HFF-Myc (cell line): Measurements from ENCODE around the gene SLC1A2.

Experiments
- DNase-seq: peaks from one replicate; pipeline ENCODE4 v3.0.0-alpha.2; 2011; ENCODE audit warnings: low read depth; ENCODE audit errors: extremely low read depth
- H3K4me3 ChIP-seq: replicated peaks from 2 replicates; pipeline ENCODE4 v1.5.1; 2011; ENCODE audit warnings: low read depth, mild to moderate bottlenecking, control low read depth, low read length
- TF ChIP-seq, protein P1 (sequence below): IDR thresholded peaks from 2 replicates; pipeline ENCODE4 v1.5.1; 2012; ENCODE audit warnings: mild to moderate bottlenecking, low read depth, low read length, control low read depth; ENCODE audit errors: missing control alignments

The SLC1A2 gene

DNA sequence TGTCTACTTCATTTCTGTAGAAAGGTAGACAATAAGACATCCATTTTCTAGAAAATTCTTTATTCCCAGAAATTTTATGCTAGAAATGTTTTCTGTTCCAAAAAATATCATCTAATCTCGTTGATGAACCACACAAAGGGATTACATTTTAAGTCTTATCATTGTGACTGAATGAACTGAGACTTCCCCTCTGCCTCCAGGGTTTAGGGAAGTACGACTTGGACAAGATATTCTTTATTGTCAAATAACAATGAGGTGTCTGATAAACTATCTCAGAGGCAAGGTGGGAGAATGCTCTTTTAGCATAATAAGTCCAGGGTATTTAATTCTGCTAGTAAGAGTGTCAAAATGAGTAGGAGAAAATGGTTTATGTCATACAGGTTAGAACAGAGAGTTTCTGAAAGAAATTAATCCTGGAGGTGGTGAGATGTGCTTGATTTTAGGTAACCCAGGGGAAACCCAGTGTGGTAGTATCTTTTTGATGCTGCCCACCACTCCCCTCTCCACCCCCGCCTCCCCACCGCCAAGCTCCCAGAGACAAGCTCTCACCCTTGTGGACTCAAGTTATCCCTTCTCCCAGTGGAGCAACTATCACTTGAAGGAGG lies 179.8 kb downstream of the SLC1A2 start:
- DNase-seq, result no peak
- no peak overlapping the region for H3K4me3 ChIP-seq
- TF ChIP-seq, protein P1, sequence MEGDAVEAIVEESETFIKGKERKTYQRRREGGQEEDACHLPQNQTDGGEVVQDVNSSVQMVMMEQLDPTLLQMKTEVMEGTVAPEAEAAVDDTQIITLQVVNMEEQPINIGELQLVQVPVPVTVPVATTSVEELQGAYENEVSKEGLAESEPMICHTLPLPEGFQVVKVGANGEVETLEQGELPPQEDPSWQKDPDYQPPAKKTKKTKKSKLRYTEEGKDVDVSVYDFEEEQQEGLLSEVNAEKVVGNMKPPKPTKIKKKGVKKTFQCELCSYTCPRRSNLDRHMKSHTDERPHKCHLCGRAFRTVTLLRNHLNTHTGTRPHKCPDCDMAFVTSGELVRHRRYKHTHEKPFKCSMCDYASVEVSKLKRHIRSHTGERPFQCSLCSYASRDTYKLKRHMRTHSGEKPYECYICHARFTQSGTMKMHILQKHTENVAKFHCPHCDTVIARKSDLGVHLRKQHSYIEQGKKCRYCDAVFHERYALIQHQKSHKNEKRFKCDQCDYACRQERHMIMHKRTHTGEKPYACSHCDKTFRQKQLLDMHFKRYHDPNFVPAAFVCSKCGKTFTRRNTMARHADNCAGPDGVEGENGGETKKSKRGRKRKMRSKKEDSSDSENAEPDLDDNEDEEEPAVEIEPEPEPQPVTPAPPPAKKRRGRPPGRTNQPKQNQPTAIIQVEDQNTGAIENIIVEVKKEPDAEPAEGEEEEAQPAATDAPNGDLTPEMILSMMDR, result no peak

DNA sequence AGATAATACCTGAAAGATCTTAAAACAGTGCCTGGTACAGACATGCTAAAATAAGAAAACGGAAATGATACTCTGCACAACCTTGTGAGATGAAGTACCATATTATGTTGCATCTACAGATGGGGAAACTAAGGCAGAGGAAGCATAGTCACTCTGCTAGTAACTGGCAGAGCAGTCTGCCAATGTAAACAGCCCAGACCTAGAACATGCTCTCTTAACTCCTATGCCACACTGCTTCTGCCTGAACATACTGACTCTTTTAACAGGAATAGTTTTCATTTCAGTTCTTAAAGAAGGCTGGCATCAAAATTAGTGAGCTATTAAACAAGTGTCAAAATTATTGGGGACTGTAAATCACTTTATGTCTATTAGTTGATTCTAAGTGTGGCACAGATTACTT lies 180.5 kb downstream of the SLC1A2 start:
- TF ChIP-seq, protein P1, result no peak
- no peak for DNase-seq
- no peak overlapping the region for H3K4me3 ChIP-seq

DNA sequence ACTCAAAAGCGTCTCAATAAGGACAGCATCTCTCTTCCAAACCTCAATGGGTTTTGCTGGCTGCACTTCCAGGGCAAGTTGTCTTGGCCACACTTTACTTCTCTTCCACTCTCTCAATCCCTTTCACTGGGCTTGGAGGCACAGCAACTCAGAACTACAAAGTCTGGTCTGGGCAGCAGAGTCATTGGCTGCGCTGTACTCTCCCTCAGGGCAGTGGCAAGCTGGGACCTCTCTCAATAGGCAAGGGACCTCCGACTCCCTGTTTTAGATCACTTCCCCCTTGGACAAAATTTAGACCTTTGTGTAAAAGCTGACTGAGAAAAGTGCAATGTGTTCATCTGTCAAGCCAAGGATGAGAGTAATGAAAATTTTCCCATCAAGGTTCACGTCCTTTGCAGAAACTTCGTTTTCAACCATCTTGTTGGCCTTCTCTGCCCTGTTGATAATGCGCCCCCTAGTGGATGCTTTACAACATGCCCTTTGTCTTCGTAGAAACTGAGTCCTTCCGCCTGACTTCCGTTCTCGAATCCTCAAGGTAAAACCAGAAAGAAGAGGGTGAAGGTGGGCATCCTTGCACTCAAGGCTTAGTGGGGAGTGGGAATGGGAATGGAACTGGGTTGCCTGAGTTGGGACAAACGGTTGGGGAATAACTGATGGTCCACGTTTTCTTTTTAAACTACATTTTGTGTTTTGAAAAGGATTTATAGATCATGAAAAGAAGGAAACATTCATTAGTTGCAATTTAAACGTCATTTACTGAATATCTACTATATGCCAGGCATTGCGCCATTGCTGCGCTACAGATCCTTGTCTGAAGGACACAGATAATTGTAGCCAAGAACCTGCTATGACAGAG lies 181.3 kb downstream of the SLC1A2 start:
- TF ChIP-seq, protein P1, result peak; percentile 81
- H3K4me3 ChIP-seq, result no peak overlapping the region
- DNase-seq, result no peak

DNA sequence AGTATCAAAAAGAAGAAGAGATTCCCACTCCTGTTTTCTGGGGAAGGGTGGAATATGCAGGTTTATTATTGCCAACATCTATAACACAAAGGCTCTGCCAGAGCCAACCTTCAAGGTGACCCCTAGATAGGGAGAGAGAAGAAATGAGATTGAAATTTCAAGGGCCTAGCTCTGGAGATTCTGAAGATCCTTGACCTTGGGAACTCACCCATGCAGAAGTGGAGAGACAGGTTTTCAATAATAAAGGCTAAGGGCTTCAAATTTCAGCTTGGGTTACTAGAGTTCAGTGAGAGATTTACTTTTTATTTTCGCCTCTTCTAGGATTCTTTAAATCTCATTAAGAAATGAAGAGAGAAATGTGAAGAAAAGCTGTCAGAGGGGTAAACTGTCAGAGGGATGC lies 182.0 kb downstream of the SLC1A2 start:
- TF ChIP-seq, protein P1, result no peak
- DNase-seq, result no peak
- no peak overlapping the region for H3K4me3 ChIP-seq

DNA sequence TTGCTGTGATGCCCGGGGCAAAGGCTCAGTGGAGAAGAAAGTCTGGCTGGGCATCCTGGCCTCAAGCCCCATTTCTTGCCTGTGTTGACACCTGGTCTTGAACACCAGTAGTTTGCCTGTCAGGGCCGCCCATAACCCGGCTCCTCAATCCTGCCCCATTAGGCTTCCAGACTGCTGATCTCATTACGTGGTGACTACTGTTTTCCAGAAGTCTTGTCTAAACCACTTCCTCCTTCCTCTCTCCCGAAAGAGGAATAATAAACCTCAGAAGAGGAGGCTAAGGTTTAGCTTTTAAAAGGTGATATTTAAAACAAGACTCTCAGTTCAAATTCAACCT lies 182.7 kb downstream of the SLC1A2 start:
- TF ChIP-seq, protein P1, result no peak
- no peak overlapping the region for H3K4me3 ChIP-seq
- DNase-seq, result no peak

DNA sequence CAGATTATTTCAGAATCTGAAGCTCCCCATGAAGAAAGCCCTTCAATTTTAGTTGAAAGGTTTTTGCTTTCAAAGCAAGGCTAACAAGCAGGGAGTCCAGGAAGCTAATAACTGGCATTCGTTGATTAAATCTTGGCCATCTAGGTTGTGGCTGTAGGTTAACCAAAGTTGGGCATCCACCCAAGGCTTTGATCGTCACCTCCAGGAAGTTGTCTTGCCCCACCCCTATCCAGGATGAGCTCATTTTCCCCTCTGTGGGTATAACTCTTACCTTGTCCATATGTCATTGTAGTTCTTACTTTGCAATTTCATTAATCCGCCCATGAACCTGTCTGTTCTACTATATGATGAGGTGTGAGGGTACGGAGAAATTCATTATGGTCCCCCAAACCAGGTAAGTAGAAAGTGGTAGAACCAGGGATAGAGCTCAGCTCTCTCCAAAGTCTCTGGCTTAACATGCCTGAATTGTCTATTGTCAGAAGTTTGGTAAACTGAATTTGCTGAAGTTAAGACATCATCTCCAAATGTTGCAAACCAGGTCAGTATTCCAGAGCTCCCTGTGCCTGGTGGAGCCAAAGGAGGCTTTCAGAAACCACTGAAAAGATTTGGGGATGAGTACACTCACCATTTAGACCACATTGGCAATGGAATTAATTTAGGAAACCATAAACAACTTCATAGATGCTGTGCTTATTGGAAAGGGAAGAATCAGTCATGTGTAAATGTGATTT lies 183.3 kb downstream of the SLC1A2 start:
- no peak for DNase-seq
- TF ChIP-seq, protein P1, result no peak
- H3K4me3 ChIP-seq, result no peak overlapping the region
